Measurements from ENCODE around the gene CREB1. TPM values are rescaled to one million over a fixed set of nuclear protein-coding genes. Genes with fewer than 3 reads are reported as not detected.

Gene CREB1
- total RNA-seq, 2 donors from 2014 or later = 87.1 to 105 TPM

GRCh38 chr2:207625014-207625907, 95.5 kb downstream of the CREB1 start, which contains the start of gene METTL21A:
METTL21A (minus strand) TSS chr2:207625394; CDS start chr2:207624375, 1,019 bp downstream.
- H3K27ac ChIP-seq (ENCODE audit: low read depth, low read length) = peak within 1 kb of the TSS; percentile 84
- no peaks in the 10 kb centered on the region for H3K4me1 ChIP-seq (ENCODE audit: control insufficient read depth, insufficient read depth, low read length)
- WGBS, 2 experiments (ENCODE audit: insufficient coverage in 1 of 2, insufficient read length in 1 of 2) = 0 to 1% methylated on average over 24 to 92 of the region's 92 CpGs
- peaks cover 11% of the 10 kb centered on the region for H3K4me1 Mint-ChIP-seq
- peak within 1 kb of the TSS; percentile 92 for H3K4me3 ChIP-seq (ENCODE audit: low read length)
- peak; percentile 88 for DNase-seq
- H3K9me3 Mint-ChIP-seq = no peaks in the 10 kb centered on the region
- H3K27ac Mint-ChIP-seq = peak within 1 kb of the TSS; percentile 91
- no peaks in the 10 kb centered on the region for H3K27me3 ChIP-seq (ENCODE audit: control insufficient read depth, insufficient read depth, low read length, poor library complexity, severe bottlenecking)
- TF ChIP-seq, protein P1, sequence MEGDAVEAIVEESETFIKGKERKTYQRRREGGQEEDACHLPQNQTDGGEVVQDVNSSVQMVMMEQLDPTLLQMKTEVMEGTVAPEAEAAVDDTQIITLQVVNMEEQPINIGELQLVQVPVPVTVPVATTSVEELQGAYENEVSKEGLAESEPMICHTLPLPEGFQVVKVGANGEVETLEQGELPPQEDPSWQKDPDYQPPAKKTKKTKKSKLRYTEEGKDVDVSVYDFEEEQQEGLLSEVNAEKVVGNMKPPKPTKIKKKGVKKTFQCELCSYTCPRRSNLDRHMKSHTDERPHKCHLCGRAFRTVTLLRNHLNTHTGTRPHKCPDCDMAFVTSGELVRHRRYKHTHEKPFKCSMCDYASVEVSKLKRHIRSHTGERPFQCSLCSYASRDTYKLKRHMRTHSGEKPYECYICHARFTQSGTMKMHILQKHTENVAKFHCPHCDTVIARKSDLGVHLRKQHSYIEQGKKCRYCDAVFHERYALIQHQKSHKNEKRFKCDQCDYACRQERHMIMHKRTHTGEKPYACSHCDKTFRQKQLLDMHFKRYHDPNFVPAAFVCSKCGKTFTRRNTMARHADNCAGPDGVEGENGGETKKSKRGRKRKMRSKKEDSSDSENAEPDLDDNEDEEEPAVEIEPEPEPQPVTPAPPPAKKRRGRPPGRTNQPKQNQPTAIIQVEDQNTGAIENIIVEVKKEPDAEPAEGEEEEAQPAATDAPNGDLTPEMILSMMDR (conservative IDR thresholded peaks at IDR 0.05) = no peak
- H3K4me3 Mint-ChIP-seq = peak within 1 kb of the TSS; percentile 81
- peaks cover 26% of the 10 kb centered on the region for H3K36me3 ChIP-seq (ENCODE audit: control insufficient read depth, insufficient read depth, low read length)
- H3K9ac ChIP-seq (ENCODE audit: extremely low read depth, low read length, poor library complexity, severe bottlenecking) = peak within 1 kb of the TSS; percentile 72
- H3K36me3 Mint-ChIP-seq (ENCODE audit: low read depth) = peaks cover 32% of the 10 kb centered on the region
- no peaks in the 10 kb centered on the region for H3K27me3 Mint-ChIP-seq (ENCODE audit: insufficient read depth)
- no peaks in the 10 kb centered on the region for H3K9me3 ChIP-seq (ENCODE audit: control insufficient read depth, low read length)

DNA sequence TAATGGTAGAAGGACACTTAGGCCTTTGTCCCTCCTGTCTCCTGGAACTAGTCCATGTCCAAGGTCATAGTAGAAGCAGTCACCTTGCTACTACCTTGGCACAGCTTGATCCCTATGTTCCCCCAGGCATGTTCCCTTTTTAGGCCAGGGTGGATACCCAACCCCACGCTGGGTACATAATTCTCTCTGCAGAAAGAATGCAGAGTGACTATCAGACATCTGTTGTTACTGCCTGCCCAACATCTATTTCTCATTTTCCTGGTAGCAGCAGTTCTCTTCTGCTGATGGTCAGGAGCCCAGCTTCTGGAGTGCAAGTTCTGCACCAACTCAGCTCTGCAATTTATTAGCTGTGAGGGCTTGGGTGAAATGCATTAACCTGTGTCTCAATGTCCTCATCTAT, 99.8 kb downstream of the CREB1 start:
- no peak for DNase-seq
- Histone ChIP-seq H3K4me1 (ENCODE audit: control insufficient read depth, insufficient read depth, low read length) (no peaks in the 10 kb centered on the region), H3K36me3 (ENCODE audit: control insufficient read depth, insufficient read depth, low read length) (no peaks in the 10 kb centered on the region), H3K9ac (ENCODE audit: extremely low read depth, low read length, poor library complexity, severe bottlenecking) (no peak overlapping the region), H3K9me3 (ENCODE audit: control insufficient read depth, low read length) (no peaks in the 10 kb centered on the region), H3K4me3 (ENCODE audit: low read length) (no peak overlapping the region), H3K27me3 (ENCODE audit: control insufficient read depth, insufficient read depth, low read length, poor library complexity, severe bottlenecking) (no peaks in the 10 kb centered on the region), H3K27ac (ENCODE audit: low read depth, low read length) (no peak overlapping the region)
- 80 to 87% methylated on average over 1 of the region's 1 CpG for WGBS, 2 experiments (ENCODE audit: insufficient coverage in 1 of 2, insufficient read length in 1 of 2)
- H3K9me3 Mint-ChIP-seq = no peaks in the 10 kb centered on the region
- H3K4me3 Mint-ChIP-seq = no peak overlapping the region
- H3K27ac Mint-ChIP-seq = no peak overlapping the region
- H3K27me3 Mint-ChIP-seq (ENCODE audit: insufficient read depth) = no peaks in the 10 kb centered on the region
- H3K36me3 Mint-ChIP-seq (ENCODE audit: low read depth) = no peaks in the 10 kb centered on the region
- peaks cover 4% of the 10 kb centered on the region for H3K4me1 Mint-ChIP-seq
- TF ChIP-seq, protein P1 (conservative IDR thresholded peaks at IDR 0.05) = no peak

GRCh38 chr2:207630491-207630890, 100.7 kb downstream of the CREB1 start:
- TF ChIP-seq, protein P1 (conservative IDR thresholded peaks at IDR 0.05) = no peak
- Mint-ChIP-seq H3K27me3 (ENCODE audit: insufficient read depth) (no peaks in the 10 kb centered on the region), H3K27ac (no peak overlapping the region), H3K9me3 (no peaks in the 10 kb centered on the region), H3K36me3 (ENCODE audit: low read depth) (no peaks in the 10 kb centered on the region), H3K4me3 (no peak overlapping the region), H3K4me1 (peaks cover 4% of the 10 kb centered on the region)
- DNase-seq = no peak
- Histone ChIP-seq H3K9me3 (ENCODE audit: control insufficient read depth, low read length) (no peaks in the 10 kb centered on the region), H3K27me3 (ENCODE audit: control insufficient read depth, insufficient read depth, low read length, poor library complexity, severe bottlenecking) (no peaks in the 10 kb centered on the region), H3K9ac (ENCODE audit: extremely low read depth, low read length, poor library complexity, severe bottlenecking) (no peak overlapping the region), H3K4me3 (ENCODE audit: low read length) (no peak overlapping the region), H3K36me3 (ENCODE audit: control insufficient read depth, insufficient read depth, low read length) (no peaks in the 10 kb centered on the region), H3K4me1 (ENCODE audit: control insufficient read depth, insufficient read depth, low read length) (no peaks in the 10 kb centered on the region), H3K27ac (ENCODE audit: low read depth, low read length) (no peak overlapping the region)
- WGBS, 2 experiments (ENCODE audit: insufficient coverage in 1 of 2, insufficient read length in 1 of 2) = 91 to 100% methylated on average over 2 to 4 of the region's 4 CpGs
